Breast epithelium (tissue), 3 donors: ENCODE measurements around the gene SLAMF8.

Source experiments
- POLR2A ChIP-seq: fragments of 450-650 bp; IDR thresholded peaks from one replicate; pipeline ENCODE4 v1.6.1; 2016; ENCODE audit warnings: antibody characterized with exemption, mild to moderate bottlenecking, moderate library complexity
- TF ChIP-seq, protein P1 (sequence below), 3 donors: fragments of 450-650 bp; IDR thresholded peaks; one replicate each; pipeline ENCODE4 v1.5.1; 2016 to 2017; ENCODE audit warnings: antibody characterized with exemption in 3 of 3, mild to moderate bottlenecking in 3 of 3, moderate library complexity in 3 of 3

DNA sequence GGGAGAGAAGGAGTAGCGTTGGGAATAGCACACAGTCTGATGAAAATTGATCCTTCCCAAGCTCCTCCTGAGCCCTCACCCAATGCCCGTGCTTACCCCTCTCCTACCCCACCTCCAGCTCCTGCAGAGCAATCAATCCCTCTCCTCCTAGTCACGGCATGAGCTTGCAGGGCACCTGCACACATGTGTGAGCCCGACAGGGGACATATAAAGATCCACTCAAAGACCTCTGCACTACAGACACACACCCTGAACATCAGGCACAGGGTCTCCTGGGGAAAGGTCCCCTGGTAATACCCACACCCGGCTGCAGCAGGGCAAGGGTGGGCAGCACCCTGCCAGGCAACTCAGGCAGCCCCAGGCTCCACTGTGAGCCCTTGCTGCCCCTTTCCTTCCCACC lies 35.4 kb downstream of the SLAMF8 start:
- TF ChIP-seq, protein P1, sequence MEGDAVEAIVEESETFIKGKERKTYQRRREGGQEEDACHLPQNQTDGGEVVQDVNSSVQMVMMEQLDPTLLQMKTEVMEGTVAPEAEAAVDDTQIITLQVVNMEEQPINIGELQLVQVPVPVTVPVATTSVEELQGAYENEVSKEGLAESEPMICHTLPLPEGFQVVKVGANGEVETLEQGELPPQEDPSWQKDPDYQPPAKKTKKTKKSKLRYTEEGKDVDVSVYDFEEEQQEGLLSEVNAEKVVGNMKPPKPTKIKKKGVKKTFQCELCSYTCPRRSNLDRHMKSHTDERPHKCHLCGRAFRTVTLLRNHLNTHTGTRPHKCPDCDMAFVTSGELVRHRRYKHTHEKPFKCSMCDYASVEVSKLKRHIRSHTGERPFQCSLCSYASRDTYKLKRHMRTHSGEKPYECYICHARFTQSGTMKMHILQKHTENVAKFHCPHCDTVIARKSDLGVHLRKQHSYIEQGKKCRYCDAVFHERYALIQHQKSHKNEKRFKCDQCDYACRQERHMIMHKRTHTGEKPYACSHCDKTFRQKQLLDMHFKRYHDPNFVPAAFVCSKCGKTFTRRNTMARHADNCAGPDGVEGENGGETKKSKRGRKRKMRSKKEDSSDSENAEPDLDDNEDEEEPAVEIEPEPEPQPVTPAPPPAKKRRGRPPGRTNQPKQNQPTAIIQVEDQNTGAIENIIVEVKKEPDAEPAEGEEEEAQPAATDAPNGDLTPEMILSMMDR (IDR thresholded peaks at IDR 0.05) = no peak
- TF ChIP-seq POLR2A = no peak
